ENCODE data around the gene PGRMC1.

DNA sequence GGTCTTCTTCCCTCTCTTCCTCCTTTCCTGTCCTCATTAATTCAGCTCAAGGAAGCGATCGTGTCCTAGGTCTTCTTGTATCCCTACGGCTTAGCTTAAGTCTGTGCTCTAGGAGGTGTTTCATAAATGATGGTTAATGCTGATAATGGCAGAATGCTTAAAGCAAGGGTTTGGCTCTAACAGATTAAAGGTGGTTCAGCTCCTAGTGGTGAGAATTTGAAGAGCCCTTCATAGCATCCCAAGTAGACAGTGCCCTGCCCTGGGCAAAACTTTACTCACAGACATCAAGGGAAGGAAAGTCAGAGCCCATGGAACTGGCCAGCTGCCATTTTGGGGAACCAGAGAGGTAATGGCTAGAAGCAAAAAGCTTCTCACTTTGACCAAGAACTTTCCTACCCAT is 47.0 kb upstream of the PGRMC1 start:
- TF ChIP-seq POLR2AphosphoS5 (IDR thresholded peaks at IDR 0.05; ENCODE audit: low read depth, low read length) = no peak
- TF ChIP-seq SIN3A (IDR thresholded peaks at IDR 0.05; ENCODE audit: borderline replicate concordance, insufficient read depth, low read length) = no peak
- no peak for TF ChIP-seq TAF1 (IDR thresholded peaks at IDR 0.05; ENCODE audit: borderline replicate concordance, insufficient read depth, low read length)
